Mucosa of descending colon (tissue), 3 donors: ENCODE data around the gene NF2. TPM values are rescaled to one million over a fixed set of nuclear protein-coding genes. Genes with fewer than 3 reads are reported as not detected.

Source experiments
- ATAC-seq: fragments of 200-7000 bp; cut with Tn5 transposase; one replicate; pipeline ENCODE4 v1.9.1; 2020; ENCODE audit warnings: mild to moderate bottlenecking, moderate library complexity
- DNase-seq, 3 donors: peaks; one replicate each; pipeline ENCODE4 v3.0.0-alpha.2; 2020
- H3K36me3 ChIP-seq: fragments of 200-600 bp; one replicate; pipeline ENCODE4 v1.8.0; 2021; ENCODE audit warnings: low read depth, mild to moderate bottlenecking
- H3K4me1 ChIP-seq: fragments of 200-600 bp; one replicate; pipeline ENCODE4 v1.8.0; 2021; ENCODE audit warnings: low read depth, mild to moderate bottlenecking
- H3K4me3 ChIP-seq: fragments of 200-600 bp; one replicate; pipeline ENCODE4 v1.8.0; 2021; ENCODE audit warnings: mild to moderate bottlenecking
- H3K9me3 ChIP-seq: fragments of 200-600 bp; one replicate; pipeline ENCODE4 v1.8.0; 2021; ENCODE audit warnings: mild to moderate bottlenecking
- intact Hi-C, 2 donors: fragments of 100-400 bp; cut with DNase I in 1 of 2; cut with micrococcal nuclease in 1 of 2; formaldehyde crosslinking; loops; one replicate each; pipeline versions ENCODE4 v1.11.0 to v1.11.1; 2022; cut with DNase I, micrococcal nuclease
- total RNA-seq, 3 donors: library from RNA; stranded (reverse); fragmentation: NEBNext Ultra II Directional in 2 of 3; extraction: Animal tissue kit (Norgen Biotek cat#: 25700) in 2 of 3; gene quantifications; one replicate each; pipeline versions ENCODE4 v1.2.1 to v1.2.4, GENCODE V29; 2021 to 2023
- TF ChIP-seq, protein P1 (sequence below): fragments of 200-600 bp; IDR thresholded peaks from one replicate; pipeline ENCODE4 v1.8.0; 2022; ENCODE audit warnings: antibody characterized with exemption, mild to moderate bottlenecking
- donor health status: DM: no; HTN: no; CAD: no; lungs with moderate emphysema.
- donor health status: DM: no; HTN: no; CAD: no.
- donor health status: DM: no; HTN: yes; CAD: no.

The NF2 gene
- total RNA-seq, 3 donors from 2014 or later = 32.3 to 45.2 (median 43.1) TPM

GRCh38 chr22:29722151-29722550, 118.7 kb downstream of the NF2 start:
- Histone ChIP-seq H3K4me3 (no peak overlapping the region), H3K36me3 (no peaks in the 10 kb centered on the region), H3K9me3 (no peaks in the 10 kb centered on the region), H3K4me1 (peaks cover 2% of the 10 kb centered on the region)
- intact Hi-C loops = no loop called here
- no peak for ATAC-seq
- no peak for DNase-seq
- TF ChIP-seq, protein P1, sequence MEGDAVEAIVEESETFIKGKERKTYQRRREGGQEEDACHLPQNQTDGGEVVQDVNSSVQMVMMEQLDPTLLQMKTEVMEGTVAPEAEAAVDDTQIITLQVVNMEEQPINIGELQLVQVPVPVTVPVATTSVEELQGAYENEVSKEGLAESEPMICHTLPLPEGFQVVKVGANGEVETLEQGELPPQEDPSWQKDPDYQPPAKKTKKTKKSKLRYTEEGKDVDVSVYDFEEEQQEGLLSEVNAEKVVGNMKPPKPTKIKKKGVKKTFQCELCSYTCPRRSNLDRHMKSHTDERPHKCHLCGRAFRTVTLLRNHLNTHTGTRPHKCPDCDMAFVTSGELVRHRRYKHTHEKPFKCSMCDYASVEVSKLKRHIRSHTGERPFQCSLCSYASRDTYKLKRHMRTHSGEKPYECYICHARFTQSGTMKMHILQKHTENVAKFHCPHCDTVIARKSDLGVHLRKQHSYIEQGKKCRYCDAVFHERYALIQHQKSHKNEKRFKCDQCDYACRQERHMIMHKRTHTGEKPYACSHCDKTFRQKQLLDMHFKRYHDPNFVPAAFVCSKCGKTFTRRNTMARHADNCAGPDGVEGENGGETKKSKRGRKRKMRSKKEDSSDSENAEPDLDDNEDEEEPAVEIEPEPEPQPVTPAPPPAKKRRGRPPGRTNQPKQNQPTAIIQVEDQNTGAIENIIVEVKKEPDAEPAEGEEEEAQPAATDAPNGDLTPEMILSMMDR = no peak

DNA sequence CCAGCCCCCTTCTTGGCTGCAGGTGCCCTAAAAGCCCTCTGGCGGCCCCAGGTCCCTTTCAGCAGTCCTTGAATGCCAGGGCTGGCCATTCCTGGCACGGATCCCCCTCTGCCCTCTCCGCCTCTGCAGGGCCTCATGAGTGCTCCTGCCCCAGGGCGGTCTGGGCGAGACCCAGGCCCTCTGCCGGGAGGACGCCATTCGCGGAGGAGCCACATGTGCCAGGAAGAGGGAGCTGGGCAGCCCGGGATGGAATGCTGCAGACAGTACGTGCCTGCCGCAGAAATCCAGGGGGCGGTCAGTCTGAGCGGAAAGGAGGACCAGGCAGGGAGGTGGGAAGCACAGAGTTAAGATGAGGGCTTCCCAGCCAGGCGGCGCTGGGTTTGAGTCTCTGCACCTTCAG, 119.2 kb downstream of the NF2 start:
- TF ChIP-seq, protein P1 = no peak
- Histone ChIP-seq H3K36me3 (no peaks in the 10 kb centered on the region), H3K9me3 (no peaks in the 10 kb centered on the region), H3K4me1 (peaks cover 2% of the 10 kb centered on the region), H3K4me3 (no peak overlapping the region)
- intact Hi-C loops = no loop called here
- DNase-seq (no peak), ATAC-seq (no peak)

DNA sequence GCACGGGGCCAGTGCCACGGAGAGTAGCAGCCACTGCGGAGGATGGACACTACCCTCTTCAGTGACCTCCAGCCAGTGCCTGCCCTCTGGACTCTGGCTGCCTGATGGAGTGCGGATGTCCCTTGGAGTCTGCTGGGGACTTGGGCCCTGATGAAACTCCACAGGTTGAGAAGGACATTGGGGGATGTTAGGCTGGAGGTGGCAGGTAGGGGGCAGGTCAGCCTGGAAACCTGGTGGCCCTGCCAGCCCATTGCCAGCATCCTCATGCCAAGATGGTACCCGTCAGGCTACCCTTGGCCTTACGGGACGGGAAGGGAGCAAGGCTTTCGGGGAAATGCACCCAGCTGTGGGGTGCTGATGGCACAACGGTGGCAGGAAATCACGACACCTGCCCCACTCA, 120.3 kb downstream of the NF2 start:
- intact Hi-C loops = no loop called here
- TF ChIP-seq, protein P1 = no peak
- peaks cover 2% of the 10 kb centered on the region for H3K4me1 ChIP-seq
- no peak for ATAC-seq
- H3K9me3 ChIP-seq = no peaks in the 10 kb centered on the region
- H3K36me3 ChIP-seq = no peaks in the 10 kb centered on the region
- H3K4me3 ChIP-seq = no peak overlapping the region
- DNase-seq = no peak

DNA sequence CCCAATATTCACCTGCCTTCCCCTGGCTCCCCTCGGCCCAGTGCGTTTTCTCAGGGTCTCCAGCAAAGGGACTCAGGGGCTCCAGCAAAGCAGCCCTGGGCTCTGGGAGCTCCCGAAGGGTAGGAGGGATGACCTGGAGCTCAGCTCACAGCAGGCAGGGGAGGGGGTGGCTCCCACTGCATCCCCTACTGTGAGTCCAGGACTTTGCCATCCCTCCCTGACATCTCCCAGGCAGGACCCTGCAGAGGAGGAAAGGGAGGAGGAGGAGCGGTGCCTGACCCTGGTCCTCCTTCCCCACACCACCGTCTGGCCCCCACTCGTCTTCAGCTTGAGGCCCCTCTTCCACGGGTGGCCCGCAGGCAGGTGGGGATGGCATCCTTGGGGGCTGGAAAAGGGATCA, 121.4 kb downstream of the NF2 start:
- Histone ChIP-seq H3K9me3 (no peaks in the 10 kb centered on the region), H3K4me1 (peaks cover 2% of the 10 kb centered on the region), H3K36me3 (no peaks in the 10 kb centered on the region), H3K4me3 (no peak overlapping the region)
- ATAC-seq = no peak
- DNase-seq = no peak
- intact Hi-C loops = no loop called here
- TF ChIP-seq, protein P1 = no peak

DNA sequence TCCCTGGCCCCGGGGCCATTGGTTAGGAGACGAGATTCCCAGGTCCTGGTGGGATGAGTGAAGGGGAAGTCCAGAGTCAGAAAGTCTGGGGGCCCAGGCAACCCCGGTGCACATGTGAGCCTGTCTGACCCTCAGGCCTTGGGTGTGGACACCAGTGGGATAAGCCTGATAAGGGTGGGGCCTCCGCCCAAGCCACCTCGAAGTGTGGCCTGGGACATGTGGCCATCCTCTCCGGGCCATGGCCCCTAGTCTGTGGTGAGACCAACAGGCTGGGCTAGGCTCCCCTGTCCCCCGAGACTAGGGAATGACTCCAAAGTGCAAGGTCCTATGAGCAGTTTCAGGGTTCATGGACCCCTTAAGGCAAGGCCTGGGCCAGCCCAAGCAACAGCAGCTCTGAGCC, 122.7 kb downstream of the NF2 start:
- no peaks in the 10 kb centered on the region for H3K9me3 ChIP-seq
- TF ChIP-seq, protein P1 = no peak
- H3K36me3 ChIP-seq = no peaks in the 10 kb centered on the region
- no peaks in the 10 kb centered on the region for H3K4me1 ChIP-seq
- DNase-seq = no peak
- no peak for ATAC-seq
- intact Hi-C loops = no loop called here
- no peak overlapping the region for H3K4me3 ChIP-seq

DNA sequence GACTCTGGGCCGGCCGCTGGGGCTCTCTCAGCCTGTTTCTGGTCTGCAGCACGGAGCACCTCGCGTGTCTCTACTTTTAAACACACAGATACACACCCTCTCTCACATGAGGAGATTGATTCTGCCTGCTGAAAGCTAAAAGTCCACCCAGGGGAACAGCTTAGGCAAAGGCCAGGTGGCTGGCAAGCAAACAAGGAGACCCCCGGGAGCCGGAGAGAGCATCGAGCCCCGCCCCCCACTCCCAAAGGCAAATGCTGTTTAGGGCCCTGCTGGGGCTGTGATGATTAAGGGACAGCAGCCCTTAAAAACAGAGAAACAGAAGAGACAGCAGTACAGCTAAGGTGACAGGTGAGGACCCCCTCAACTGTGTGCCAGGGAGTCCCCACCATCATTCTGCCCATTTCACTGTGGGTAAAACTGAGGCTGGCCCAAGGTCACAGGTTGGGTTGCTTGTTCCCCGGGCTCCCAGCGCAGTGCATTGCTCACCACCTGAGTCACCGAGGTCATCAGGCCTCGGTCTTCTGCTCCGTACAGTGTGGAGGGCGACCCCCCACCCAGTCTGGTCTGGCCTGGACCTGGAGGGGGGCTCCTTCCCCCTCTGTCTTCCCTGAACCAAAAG, 123.2 kb downstream of the NF2 start:
- ATAC-seq (no peak), DNase-seq (no peak)
- TF ChIP-seq, protein P1 = no peak
- Histone ChIP-seq H3K4me1 (no peaks in the 10 kb centered on the region), H3K36me3 (no peaks in the 10 kb centered on the region), H3K9me3 (no peaks in the 10 kb centered on the region), H3K4me3 (no peak overlapping the region)
- intact Hi-C loops = no loop called here
